ENCODE data around the gene ANKRD10.
"Not testable (repeated sequence)": the region's sequence is repeated elsewhere in the genome, so short reads cannot be mapped to it uniquely, and the experiment has no call there.

ANKRD10 gene

GRCh38 chr13:110837397-110838061 is 77.3 kb downstream of the ANKRD10 start:
- ATAC-seq: not testable (repeated sequence)

GRCh38 chr13:110836605-110836903 is 78.3 kb downstream of the ANKRD10 start:
- no peak for TF ChIP-seq CSDC2 (CRISPR knock-in tag; IDR thresholded peaks at IDR 0.05)
- no peak for TF ChIP-seq GLIS3 (CRISPR knock-in tag; IDR thresholded peaks at IDR 0.05)
- no peak for TF ChIP-seq RARB (CRISPR knock-in tag; IDR thresholded peaks at IDR 0.05)
- no peak for TF ChIP-seq PATZ1 (CRISPR knock-in tag; IDR thresholded peaks at IDR 0.05; ENCODE audit: borderline replicate concordance)
- TF ChIP-seq CREB5 (CRISPR knock-in tag; IDR thresholded peaks at IDR 0.05; ENCODE audit: low read depth): no peak
- TF ChIP-seq CSRNP3 (CRISPR knock-in tag; IDR thresholded peaks at IDR 0.05): no peak
- TF ChIP-seq POU6F1 (CRISPR knock-in tag; IDR thresholded peaks at IDR 0.05; ENCODE audit: borderline replicate concordance, low read depth): no peak
- no peak for ATAC-seq

- ATAC-seq: no peak
These were observed 78.9 kb downstream of the ANKRD10 start for GRCh38 chr13:110835721-110836604.

More at GRCh38 chr13:110835721-110836604, 78.9 kb downstream of the ANKRD10 start:
- no peak for TF ChIP-seq ESRRG (CRISPR knock-in tag; IDR thresholded peaks at IDR 0.05)
- no peak for TF ChIP-seq ZNF565 (CRISPR knock-in tag; conservative IDR thresholded peaks at IDR 0.05; ENCODE audit: low read depth)
- no peak for TF ChIP-seq BACH2 (CRISPR knock-in tag; IDR thresholded peaks at IDR 0.05; ENCODE audit: borderline replicate concordance)
- TF ChIP-seq OSR1 (CRISPR knock-in tag; IDR thresholded peaks at IDR 0.05): no peak
- no peak for TF ChIP-seq ZNF70 (CRISPR knock-in tag; IDR thresholded peaks at IDR 0.05)
- no peak for TF ChIP-seq CSDC2 (CRISPR knock-in tag; IDR thresholded peaks at IDR 0.05)
- no peak for TF ChIP-seq PATZ1 (CRISPR knock-in tag; IDR thresholded peaks at IDR 0.05; ENCODE audit: borderline replicate concordance)
- no peak for TF ChIP-seq TSHZ2 (CRISPR knock-in tag; IDR thresholded peaks at IDR 0.05)
- no peak for TF ChIP-seq GLIS3 (CRISPR knock-in tag; IDR thresholded peaks at IDR 0.05)
- no peak for TF ChIP-seq ARNTL (CRISPR knock-in tag; IDR thresholded peaks at IDR 0.05; ENCODE audit: borderline replicate concordance, low read depth)
- no peak for TF ChIP-seq RARB (CRISPR knock-in tag; IDR thresholded peaks at IDR 0.05)
- TF ChIP-seq CREB5 (CRISPR knock-in tag; IDR thresholded peaks at IDR 0.05; ENCODE audit: low read depth): no peak
- TF ChIP-seq ZFP3 (CRISPR knock-in tag; IDR thresholded peaks at IDR 0.05): no peak
- TF ChIP-seq ISL1 (CRISPR knock-in tag; IDR thresholded peaks at IDR 0.05): no peak
- no peak for TF ChIP-seq ZFP30 (CRISPR knock-in tag; IDR thresholded peaks at IDR 0.05)
- TF ChIP-seq SNAI2 (CRISPR knock-in tag; IDR thresholded peaks at IDR 0.05): no peak
- no peak for TF ChIP-seq TCF4 (CRISPR knock-in tag; IDR thresholded peaks at IDR 0.05; ENCODE audit: borderline replicate concordance)
- no peak for TF ChIP-seq TOX (CRISPR knock-in tag; IDR thresholded peaks at IDR 0.05; ENCODE audit: borderline replicate concordance)
- TF ChIP-seq ZC3H10 (CRISPR knock-in tag; IDR thresholded peaks at IDR 0.05): no peak

All from SK-N-SH treated with all-trans-retinoic acid at 6 μM for 48 hours (cell line).